Suppressor macrophage treated with lipopolysaccharide for 1 hour (primary cell): ENCODE measurements around the gene MBD6.
A peak's percentile ranks its signal among the peaks of the same experiment; 100 is the strongest.

Experiments used
- DNase-seq, 3 donors: peaks; one replicate each; pipeline ENCODE4 v3.0.0-alpha.2; 2020 to 2022

The MBD6 gene

GRCh38 chr12:57533108-57533507 lies 10.5 kb downstream of the MBD6 start:
- no peak for DNase-seq

- DNase-seq: no peak
These were observed 11.6 kb downstream of the MBD6 start for GRCh38 chr12:57534250-57534649.

- DNase-seq: no peak
These were observed 12.4 kb downstream of the MBD6 start for GRCh38 chr12:57534991-57535543.

- DNase-seq: no peak
These were observed 13.4 kb downstream of the MBD6 start for GRCh38 chr12:57535764-57536596.

GRCh38 chr12:57536597-57536942 lies 13.9 kb downstream of the MBD6 start:
- no peak for DNase-seq

- no peak for DNase-seq
These were observed 16.6 kb downstream of the MBD6 start for GRCh38 chr12:57539134-57539768.

GRCh38 chr12:57541001-57541400 lies 18.4 kb downstream of the MBD6 start:
- no peak for DNase-seq

GRCh38 chr12:57541717-57542116 lies 19.1 kb downstream of the MBD6 start:
- DNase-seq: no peak

- DNase-seq: no peak
These were observed 21.0 kb downstream of the MBD6 start for GRCh38 chr12:57543581-57543980.

- DNase-seq: peak in 1 of 3 donors; percentile 23
These were observed 23.3 kb downstream of the MBD6 start for GRCh38 chr12:57545809-57546437.

- peak; percentile 97 to 98 (median 98) for DNase-seq
These were observed 24.0 kb downstream of the MBD6 start, which contains the start of gene DCTN2 for GRCh38 chr12:57546438-57547287. Gene DCTN2 (minus strand): TSS chr12:57547192. CDS start chr12:57547063, 129 bp downstream.

GRCh38 chr12:57547288-57548012 lies 24.8 kb downstream of the MBD6 start:
- DNase-seq: no peak

- DNase-seq: no peak
These were observed 25.3 kb downstream of the MBD6 start for GRCh38 chr12:57548013-57548315.

- DNase-seq: no peak
These were observed 25.9 kb downstream of the MBD6 start for GRCh38 chr12:57548488-57548887.

GRCh38 chr12:57549203-57549908 lies 26.7 kb downstream of the MBD6 start:
- DNase-seq: no peak

- peak in 2 of 3 donors; percentile 20 to 45 for DNase-seq
These were observed 27.5 kb downstream of the MBD6 start, which contains the start of gene KIF5A for GRCh38 chr12:57549909-57550640. Gene KIF5A (plus strand): TSS chr12:57550044. CDS start chr12:57550272, 228 bp downstream.

- DNase-seq: no peak
These were observed 28.3 kb downstream of the MBD6 start for GRCh38 chr12:57550641-57551549.

GRCh38 chr12:57551637-57552305 lies 29.1 kb downstream of the MBD6 start:
- no peak for DNase-seq

GRCh38 chr12:57552306-57552651 lies 29.7 kb downstream of the MBD6 start:
- no peak for DNase-seq
